HG02571 (cell line): ENCODE data around the gene ADAMTS16.

Experiments
- ATAC-seq: cut with Tn5 transposase; IDR thresholded peaks from one replicate; pipeline ENCODE4 v1.9.1; 2021; ENCODE audit warnings: mild to moderate bottlenecking, moderate library complexity; ENCODE audit not compliant: unreplicated experiment

ADAMTS16 gene

GRCh38 chr5:5306696-5307095 is 166.6 kb downstream of the ADAMTS16 start:
- ATAC-seq = no peak

- ATAC-seq = no peak
These were observed 168.2 kb downstream of the ADAMTS16 start for GRCh38 chr5:5308319-5308718.

GRCh38 chr5:5309645-5310044 is 169.5 kb downstream of the ADAMTS16 start:
- no peak for ATAC-seq

DNA sequence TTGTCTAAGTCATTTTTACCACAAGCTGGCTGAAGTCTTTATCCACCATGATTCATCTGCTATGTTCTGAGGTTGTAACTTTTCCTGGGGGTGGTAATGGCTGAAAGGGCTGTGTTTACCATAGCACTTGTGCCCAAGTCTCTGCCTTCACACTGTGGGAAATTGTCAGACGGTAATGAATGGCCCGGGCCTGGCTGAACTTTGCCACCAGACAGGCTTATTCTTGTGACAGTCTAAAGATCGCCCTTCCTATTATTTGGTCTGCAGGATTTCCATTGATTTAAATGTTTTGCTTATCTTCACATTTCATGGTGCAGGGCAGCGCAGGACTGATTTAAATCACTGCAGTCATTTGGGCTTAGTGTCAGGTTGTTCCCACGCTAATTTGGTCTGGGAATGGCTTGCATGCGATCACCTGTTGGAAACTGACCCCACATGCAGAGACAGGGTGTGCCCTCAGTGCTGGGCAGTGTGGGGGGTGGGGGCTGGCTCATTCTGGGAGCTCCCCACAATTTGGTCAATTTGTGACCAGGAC is 173.0 kb downstream of the ADAMTS16 start:
- ATAC-seq = no peak

DNA sequence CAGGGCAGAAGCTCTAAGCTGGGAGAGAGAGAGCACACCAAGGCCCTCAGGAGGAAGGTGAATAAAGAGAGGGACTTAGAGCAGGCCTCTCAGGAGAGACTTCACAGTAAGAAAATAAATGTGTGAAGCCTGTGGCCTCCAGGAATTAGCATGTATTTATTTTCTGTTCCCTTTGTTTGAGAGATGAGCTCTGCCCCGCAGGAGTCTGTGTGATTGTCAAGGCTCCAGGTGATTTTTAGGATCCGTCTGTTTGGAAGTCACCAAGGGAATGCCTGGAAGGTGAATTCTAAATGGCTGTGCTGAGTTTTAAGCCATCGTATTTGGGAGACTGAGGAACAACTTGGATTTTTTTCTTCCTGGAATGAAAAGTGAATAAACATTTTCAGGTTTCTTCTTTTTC is 174.0 kb downstream of the ADAMTS16 start:
- no peak for ATAC-seq

DNA sequence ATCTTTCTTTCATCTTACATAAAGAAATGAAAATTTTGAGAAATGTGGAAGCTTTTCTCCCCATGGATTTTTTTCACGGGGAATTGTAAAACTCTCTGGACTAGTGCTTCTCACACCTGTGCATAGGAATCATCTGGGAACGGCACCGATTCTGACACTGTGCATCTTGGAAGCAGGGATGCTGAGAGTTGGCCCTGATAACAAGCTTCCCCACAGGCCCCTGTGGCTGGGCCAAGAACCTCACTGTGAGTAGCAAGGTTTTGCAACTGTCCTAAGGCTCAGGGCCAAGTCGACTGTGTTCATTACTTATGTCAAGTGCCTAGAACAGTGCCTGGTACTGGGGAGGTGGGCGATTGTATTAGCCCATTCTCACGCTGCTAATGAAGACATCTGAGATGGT is 174.5 kb downstream of the ADAMTS16 start:
- ATAC-seq = no peak

GRCh38 chr5:5315068-5315980 is 175.2 kb downstream of the ADAMTS16 start:
- no peak for ATAC-seq

DNA sequence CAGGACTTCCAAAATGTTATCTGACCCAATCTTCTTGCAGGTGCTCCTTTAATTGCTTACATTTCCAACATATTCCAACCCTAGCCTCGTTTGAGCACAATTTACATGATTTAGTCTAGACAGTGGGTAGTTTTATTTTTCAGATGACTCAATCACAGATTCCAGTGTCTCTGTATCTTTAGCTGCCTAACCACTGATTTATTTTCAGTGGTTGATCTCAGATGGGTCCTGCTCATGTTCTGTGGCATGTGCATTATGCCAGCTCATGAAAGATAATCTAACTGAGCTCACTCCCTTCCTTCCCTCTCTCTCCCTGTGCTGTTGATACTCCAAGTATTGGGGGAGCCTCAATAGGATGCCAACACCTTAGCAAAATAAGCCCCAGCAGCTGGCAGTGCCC is 176.2 kb downstream of the ADAMTS16 start:
- no peak for ATAC-seq

DNA sequence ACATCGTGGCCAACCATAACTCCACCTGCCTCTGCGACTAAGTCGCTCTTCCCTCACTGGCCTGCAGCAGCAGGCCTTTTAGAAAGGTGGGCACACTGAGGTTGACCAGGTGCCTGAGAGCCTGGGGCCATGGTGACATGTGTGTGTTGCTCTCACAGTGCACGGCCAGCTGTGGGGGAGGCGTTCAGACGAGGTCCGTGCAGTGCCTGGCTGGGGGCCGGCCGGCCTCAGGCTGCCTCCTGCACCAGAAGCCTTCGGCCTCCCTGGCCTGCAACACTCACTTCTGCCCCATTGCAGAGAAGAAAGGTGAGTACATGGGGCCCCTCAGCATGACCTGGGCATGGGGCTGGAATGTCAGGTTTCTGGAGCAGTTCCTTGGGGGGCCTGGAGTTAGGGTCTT is 177.8 kb downstream of the ADAMTS16 start:
- no peak for ATAC-seq

DNA sequence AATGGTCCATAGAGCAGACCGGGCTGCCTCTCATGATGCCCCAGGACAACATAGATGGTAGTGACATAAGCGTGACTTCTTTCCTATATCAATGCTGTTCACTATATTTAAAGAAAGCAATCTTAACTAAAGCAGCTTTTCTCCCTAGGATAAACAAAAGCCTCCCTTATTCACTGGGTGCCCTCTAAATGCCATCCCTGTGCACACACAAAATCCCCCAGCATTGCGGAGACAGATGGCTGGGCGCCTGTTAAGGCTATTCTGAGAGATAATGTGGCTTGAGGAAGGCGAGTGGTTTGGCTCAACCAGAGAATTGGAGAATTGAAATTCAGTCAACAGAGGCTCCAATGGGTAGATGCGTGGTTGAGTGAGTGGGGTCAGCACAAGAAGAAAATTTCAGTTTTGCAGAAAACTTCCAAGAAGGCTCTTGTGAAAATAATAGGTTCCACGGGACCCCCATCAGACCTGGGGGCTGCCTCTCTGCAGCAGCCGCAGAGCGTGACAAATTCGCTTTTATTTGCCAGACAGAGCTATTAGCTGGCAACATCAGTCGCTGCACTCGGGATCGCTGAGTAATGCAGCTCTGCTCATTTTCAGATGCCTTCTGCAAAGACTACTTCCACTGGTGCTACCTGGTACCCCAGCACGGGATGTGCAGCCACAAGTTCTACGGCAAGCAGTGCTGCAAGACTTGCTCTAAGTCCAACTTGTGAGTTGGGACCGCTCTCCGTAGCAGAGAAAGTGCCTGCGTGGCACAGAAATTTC is 178.5 kb downstream of the ADAMTS16 start:
- no peak for ATAC-seq

DNA sequence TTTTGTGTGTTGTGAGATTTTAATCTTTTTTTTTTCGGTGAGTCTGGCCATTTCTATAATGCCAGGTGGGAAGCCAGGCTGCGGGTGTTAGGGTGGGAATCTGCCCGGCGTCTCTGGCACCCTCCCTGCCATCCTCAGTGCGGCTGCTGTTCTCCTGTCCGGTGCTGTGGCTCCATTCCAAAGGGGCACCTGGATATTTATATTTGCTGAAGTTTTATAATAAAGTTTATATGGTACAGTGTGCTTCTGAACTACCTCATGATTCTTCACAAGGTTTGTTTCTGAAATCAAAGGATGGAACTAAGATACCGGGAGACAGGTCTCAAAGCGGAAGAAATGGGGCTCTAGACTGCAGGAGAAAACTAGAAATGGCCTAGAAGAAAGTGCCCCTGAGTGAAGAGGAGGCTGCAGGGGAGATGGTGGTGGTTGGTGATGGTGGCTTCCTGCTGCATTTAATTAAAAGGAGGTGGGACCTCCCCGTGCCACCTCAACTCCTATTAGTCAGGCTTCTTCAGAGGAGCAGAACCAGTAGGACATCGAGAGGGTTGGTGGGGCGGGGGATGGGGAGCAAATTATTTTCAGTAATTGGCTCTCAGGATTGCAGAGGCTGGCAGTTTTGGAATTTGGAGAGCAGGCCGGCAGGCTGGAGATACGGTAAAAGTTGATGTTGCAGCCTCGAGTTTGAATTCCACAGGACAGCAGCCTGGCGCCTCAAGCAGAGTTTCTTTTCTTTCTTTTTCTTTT is 180.1 kb downstream of the ADAMTS16 start:
- no peak for ATAC-seq

- ATAC-seq = no peak
These were observed 181.0 kb downstream of the ADAMTS16 start for GRCh38 chr5:5321137-5321536.

GRCh38 chr5:5323551-5323950 is 183.4 kb downstream of the ADAMTS16 start:
- ATAC-seq = no peak

DNA sequence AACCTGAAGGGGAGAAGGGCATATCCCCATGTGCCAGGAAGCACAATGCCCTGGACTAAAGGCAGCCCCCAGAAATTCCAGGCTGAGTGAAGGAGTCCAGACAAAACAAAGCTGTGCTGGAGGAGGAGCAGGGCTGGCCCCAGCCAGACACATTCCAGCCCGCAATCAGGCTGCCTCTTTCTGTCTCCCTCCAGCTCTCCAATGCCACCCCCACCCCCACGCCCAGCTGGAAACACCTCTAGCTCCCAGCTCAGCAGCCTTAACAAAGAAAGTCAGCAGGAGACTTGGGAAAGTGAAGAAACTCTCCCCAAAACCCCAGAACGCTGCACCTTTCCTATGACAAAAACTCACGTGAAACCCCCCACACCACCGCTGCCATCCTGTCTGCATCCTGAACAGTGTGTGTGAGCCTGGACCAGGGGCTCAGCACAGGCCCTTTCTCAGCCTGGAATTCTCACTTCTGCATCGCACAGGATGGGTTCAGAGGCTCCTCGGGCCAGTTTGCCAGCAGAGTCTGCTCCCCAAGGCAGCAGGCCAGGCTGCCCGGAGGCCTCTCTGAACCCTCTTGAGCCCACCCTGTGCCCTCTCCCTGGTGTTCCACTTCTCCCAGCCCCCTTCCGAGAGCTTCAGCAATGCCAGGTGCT is 186.1 kb downstream of the ADAMTS16 start:
- ATAC-seq = no peak

GRCh38 chr5:5327126-5327525 is 187.0 kb downstream of the ADAMTS16 start:
- ATAC-seq = no peak

DNA sequence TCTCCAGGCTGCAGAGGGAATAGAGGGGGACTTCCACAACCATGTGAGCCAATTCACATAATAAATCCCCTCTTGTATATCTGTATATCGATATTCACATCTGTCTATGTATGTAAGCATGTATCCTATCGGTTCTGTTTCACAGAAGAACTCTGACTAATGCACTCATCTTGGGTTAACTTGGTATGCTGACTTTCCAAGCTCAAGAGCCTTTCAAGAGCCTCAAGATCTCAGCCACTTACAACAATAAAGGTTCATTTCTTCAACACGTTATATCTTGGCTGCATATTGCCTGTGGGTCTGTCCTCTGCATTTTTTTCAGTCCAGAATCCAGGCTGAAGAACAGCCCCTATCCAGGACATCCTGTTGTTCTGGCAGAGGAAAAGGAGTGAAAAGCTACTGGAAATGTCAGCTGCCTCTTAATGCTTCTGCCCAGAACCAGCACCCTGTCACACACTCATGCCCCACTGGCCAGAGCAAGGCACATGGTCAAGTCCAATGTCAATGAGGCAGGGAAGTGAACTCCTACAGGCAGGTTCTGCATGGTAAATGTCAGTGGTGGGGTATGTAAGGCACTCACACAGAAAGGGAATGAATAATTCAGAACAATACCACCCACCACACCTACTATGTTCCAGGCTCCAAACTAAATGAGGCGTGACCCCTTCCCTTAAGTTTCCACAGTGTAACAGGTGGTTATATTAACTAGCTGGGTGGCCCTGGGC is 190.8 kb downstream of the ADAMTS16 start:
- ATAC-seq = no peak

GRCh38 chr5:5331848-5332247 is 191.7 kb downstream of the ADAMTS16 start:
- no peak for ATAC-seq

GRCh38 chr5:5332287-5332686 is 192.2 kb downstream of the ADAMTS16 start:
- ATAC-seq = no peak

- ATAC-seq = no peak
These were observed 195.0 kb downstream of the ADAMTS16 start for GRCh38 chr5:5335107-5335506.

- no peak for ATAC-seq
These were observed 195.7 kb downstream of the ADAMTS16 start for GRCh38 chr5:5335700-5336264.
